ENCODE measurements around the gene MYD88. TPM values are rescaled to one million over a fixed set of nuclear protein-coding genes. Genes with fewer than 3 reads are reported as not detected.

Gene MYD88
- total RNA-seq = 14.9 and 19.1 TPM in 2 replicates

GRCh38 chr3:38138349-38139190 is at the start of gene MYD88:
Gene MYD88, plus strand, starts transcription at chr3:38138661. Its CDS starts 40 bp downstream, at chr3:38138701.

DNA sequence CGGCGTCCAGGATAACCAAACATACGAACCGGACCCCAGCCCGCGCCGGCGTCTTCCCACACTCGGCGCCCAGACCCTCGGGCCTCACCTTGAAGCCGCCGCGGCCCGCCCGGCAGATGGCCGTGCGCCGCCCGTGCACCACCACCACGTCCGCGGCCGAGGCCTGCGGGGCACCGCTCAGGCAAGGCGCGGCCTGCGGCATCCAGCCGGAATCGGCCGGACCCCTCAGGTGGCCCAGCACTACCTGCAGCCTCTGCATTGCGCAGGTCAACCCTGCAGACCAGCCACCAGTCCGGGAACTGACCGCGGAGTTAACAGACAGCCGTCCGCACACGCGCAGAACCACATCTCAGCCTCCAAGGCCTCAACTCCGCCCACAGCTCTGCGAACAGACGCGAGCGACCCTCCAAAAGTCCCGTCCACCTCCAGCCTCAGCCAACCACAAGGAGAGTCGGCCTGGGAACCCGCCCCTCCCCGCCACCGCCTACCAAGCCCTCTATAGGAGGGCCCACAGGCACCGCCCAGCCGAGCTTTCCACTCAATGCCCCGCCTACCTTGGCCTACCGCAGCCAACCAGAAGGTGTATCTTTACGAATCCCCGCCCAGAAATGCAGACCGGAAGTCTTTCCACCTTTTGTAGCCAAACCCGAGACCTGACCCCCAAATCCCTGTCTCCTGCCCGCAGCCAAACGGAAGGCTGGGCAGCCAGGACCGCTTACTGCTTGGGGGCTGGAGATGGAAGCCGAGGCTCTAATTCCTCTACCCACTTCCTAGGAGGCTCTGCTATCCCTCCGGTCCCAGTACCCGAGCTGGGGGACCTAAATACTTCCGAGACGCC is 1.5 kb upstream of the MYD88 start, which contains the start of gene ACAA1:
Gene ACAA1, minus strand, starts transcription at position 351 of the 838 bp plus-strand sequence. Its CDS starts 92 bp downstream, at position 259.

DNA sequence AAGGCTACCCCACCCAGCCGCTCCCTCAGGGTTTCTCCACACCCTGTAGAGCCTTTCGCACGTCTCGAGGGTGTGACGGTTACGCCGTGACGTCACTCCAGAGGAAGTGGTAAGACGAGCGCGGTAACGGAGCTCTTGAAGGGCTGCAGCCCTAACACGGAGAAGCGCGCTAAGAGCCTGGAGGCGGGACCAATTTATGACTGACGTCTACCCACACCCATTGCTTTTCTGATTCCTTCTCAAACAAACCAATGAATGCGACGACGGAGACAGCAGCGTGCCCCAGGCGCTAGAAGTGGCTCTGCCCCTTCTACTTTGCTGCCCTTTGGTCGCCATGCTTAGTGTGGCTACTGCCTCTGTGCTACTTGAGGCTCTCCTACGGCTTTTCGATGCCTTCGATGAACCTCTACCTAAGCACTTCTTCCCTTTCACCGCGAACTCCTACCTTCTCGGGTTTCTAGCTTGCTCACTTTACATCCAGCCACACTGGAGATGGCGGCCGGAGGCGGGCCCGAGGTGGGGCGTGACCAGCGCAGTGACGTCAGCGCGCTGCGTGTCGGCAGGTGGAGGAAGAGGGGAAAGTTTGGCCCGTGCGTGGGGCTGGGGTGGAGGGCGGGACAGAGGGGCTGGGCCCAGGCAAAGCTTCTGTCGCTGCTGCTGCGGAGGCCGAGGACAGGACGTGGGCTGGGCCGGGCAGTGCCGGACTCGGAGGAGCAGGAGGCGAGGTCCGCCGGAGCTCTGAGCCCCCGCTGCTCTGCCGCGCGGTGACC is 26.7 kb downstream of the MYD88 start, which contains the start of gene OXSR1:
Gene OXSR1, plus strand, starts transcription at position 586 of the 770 bp plus-strand sequence. CDS start 340 bp downstream, outside the sequence.

Other genes with a start within 250 kb of the MYD88 start
- 8.0 and 8.3 TPM in 2 replicates for gene VILL, start 147.9 kb upstream of the MYD88 start, total RNA-seq
- gene PLCD1, start 109.0 kb upstream of the MYD88 start, total RNA-seq = 39.1 and 70.3 TPM in 2 replicates
- gene DLEC1, start 99.5 kb upstream of the MYD88 start, total RNA-seq = under 0.01 TPM in 1 of 2 replicates, not detected in the other
- gene ACAA1, start 1.5 kb upstream of the MYD88 start, total RNA-seq = 32.9 and 38.8 TPM in 2 replicates
- 31.1 and 34.3 TPM in 2 replicates for gene OXSR1, start 26.9 kb downstream of the MYD88 start, total RNA-seq
- 0.73 and 1.2 TPM in 2 replicates for gene SLC22A13, start 127.2 kb downstream of the MYD88 start, total RNA-seq
- 0.15 TPM in 1 of 2 replicates, not detected in the other for gene SLC22A14, start 143.6 kb downstream of the MYD88 start, total RNA-seq
- 4.7 and 6.1 TPM in 2 replicates for gene XYLB, start 208.1 kb downstream of the MYD88 start, total RNA-seq

All from smooth muscle cell of trachea (primary cell).